GM18868 (cell line): Measurements from ENCODE around the gene SLC1A4.
"Not testable (repeated sequence)": the region's sequence is repeated elsewhere in the genome, so short reads cannot be mapped to it uniquely, and the experiment has no call there.

ENCODE experiments used
- ATAC-seq: cut with Tn5 transposase; IDR thresholded peaks from one replicate; pipeline ENCODE4 v1.9.1; 2021; ENCODE audit warnings: mild to moderate bottlenecking, moderate library complexity; ENCODE audit not compliant: unreplicated experiment

The SLC1A4 gene

DNA sequence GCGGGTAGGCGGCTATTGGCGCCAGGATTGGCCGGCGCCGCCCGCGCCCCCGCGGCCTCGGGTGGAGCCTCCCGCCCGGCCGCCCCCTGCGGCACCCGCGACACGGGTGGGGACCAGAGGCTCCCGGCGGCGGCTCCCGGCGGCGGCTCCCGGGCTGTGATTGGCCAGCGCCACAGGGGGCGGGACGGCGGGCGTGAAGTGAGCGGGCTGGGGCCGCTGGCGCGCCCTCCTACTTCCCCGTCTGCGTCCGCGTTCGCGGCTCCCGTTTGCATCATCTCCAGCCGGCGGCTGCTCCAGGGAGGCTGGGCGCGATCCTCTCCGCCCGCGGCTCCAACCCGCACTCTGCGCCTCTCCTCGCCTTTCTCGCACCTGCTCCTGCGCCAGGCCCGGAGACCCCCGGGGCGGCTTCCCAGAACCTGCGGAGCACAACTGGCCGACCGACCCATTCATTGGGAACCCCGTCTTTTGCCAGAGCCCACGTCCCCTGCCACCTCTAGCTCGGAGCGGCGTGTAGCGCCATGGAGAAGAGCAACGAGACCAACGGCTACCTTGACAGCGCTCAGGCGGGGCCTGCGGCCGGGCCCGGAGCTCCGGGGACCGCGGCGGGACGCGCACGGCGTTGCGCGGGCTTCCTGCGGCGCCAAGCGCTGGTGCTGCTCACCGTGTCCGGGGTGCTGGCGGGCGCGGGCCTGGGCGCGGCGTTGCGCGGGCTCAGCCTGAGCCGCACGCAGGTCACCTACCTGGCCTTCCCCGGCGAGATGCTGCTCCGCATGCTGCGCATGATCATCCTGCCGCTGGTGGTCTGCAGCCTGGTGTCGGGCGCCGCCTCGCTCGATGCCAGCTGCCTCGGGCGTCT lies at the start of gene SLC1A4:
Gene SLC1A4 (plus strand): TSS at position 274 of the 856 bp plus-strand sequence. CDS start 245 bp downstream, at position 519.
- peak; percentile 78 for ATAC-seq

DNA sequence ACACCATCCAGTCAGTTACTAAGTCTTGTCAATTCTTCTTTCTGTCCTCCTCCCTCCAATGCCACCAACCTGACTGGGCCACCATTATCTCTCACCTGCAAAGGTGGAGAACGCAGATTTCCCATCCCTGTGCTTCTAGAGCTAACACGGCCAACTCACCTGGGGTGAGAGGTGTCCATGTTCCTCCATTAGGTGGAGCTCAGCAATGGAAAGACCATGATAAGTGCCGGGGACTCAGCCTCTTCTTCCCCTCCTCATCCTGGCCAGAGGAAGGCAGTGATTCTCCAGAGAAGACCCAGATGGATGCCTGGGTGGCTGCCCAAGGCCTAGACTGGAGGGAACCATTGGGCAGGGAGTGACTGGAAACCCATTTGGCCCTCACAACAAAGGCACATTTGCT lies 48.1 kb upstream of the SLC1A4 start:
- no peak for ATAC-seq

DNA sequence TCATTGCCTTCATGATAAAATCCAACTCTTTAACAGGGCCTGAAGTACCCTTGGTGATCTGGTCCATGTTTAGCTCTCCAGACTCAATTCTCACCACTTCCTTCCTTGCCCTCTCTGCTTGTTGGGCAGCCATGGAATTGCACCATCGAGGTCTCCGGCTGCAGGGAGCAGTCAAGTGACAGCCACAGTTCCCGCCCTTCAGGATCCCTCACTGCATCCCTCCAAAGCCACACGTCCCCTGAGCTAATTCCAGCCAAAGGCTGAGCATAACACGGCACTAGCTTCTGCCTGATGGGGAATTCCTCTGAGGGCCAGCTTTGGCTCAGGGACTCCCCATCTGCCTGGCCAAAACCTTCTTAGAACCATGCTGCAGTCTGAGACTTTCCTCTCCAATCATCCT lies 47.4 kb upstream of the SLC1A4 start:
- no peak for ATAC-seq

DNA sequence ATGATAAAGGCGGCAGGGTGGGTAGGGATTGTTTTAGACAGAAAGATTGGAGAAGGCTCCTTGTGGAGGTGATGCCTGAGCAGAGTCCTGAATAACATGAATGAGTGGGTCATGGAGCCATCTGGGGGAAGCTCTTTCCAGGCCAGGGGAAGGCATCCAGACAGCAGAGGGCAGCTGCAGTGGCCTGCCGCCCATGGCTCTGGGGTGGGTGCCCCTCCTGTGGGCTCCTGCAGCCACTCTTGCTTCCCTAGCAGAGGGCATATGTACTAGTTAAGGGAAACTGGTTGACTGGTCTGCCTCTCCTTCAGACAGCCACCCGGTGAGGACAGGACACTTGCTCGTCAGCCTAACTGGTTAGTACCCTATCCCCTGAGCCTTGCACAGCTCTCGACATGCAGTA lies 46.5 kb upstream of the SLC1A4 start:
- no peak for ATAC-seq

DNA sequence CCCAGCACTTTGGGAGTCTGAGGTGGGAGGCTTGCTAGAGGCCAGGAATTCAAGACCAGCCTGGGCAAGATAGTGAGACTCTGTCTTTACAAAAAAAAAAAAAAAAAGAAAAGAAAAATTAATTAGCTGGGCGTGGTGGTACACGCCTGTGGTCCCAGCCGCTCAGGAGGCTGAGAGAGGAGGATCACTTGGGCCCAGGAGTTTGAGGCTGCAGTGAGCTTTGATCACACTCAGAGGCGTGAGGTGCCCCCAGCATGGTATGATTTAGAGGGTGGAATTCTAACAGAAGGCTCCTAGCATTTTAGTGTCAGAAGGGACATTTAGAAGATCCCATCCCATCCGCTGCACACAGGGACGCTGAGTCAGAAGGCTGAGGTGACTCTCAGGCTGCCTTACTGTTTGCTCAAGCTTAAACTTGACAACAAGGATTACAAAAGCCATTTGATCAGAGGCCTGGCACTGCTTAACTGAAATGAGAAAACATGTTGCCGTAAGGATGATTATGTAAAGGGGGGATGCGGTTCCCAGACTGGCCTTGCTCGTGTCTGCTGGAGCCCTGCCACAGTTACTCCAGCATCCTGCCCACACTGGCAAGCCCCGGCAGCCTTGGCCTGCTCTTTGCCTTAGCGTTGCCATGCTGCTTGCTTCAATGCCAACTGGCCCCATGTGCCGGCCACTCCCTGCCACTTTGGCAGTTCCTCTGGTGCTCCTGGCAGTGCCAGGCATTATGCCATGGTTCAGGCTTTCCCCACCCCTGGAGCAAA lies 45.6 kb upstream of the SLC1A4 start:
- ATAC-seq: no peak

DNA sequence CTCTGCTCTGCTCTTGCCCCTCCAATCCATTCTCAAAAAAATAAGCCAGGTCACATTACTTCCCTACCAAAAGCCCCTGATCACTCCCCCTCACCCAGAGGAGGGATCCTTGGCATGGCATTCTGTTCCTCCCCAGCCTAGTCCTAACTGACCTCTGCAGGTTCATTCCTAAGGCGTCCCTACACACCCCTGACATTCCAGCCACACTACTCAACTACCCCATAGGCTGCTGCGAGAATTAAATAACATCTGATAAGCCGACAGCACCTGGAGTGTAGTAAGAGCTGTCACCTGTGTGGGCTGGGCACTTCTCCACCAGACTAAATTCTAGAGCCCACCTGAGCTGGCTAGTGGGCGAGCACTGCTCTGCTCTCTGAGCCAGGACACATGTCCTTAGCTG lies 44.7 kb upstream of the SLC1A4 start:
- ATAC-seq: no peak

DNA sequence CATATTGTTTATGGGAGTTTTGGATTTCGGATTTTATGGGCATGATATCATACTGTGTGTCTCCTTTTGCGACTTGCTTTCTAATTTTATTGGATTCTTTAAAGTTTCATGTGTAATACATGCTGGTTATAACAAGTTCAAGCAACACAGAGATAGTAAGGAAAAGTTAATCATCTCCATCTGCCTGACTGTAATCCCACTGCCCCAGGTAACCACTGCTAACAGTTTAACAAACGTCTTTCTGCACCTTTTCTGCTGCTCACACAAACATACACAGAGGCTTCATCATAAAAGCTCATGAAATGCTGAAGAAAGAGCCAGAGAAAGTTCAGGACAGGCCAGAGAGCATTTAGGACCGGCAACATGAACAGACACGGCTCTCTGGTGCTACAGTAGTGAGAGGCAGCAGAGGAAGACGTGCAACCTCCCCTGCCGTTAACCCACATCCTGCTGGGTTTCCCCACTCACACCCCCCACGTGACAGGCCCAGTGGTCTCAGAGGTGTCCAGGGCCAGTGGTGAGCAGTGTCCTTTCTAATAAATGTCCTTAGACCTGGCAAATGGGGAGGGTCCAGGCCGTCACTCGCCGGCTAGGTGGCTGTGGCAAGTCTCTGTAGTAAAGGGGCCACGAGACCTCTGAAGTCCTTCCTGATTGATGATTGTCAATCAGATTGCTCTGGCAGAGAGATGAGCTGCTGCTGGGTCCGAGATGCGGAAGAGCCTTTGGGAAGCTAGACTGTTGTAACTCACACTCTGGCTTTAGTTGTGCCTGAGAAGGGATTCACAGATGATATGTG lies 43.0 kb upstream of the SLC1A4 start:
- peak; percentile 91 for ATAC-seq

DNA sequence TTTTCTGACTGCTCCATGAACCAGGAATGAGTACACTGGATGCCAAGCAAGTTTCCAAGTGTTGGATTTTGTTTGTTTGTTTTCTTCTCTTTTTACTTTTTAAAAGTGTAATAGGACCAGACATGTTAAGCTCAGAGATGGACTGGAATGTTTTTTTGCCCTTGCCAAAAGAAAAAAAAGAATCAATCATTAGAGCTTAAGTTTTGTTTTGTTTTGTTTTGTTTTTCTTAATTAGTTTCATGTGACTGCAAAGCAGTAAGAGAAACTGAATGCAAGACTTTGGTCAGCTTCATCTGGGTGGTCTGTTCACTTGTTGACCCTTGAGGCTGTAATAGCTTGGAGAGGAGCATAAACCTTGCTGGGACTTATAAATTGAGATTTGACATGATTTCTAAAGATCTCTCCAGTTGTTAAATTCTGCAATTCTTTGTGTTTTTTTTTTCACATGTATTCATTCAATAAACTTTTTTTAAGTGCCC lies 42.4 kb upstream of the SLC1A4 start:
- no peak for ATAC-seq

DNA sequence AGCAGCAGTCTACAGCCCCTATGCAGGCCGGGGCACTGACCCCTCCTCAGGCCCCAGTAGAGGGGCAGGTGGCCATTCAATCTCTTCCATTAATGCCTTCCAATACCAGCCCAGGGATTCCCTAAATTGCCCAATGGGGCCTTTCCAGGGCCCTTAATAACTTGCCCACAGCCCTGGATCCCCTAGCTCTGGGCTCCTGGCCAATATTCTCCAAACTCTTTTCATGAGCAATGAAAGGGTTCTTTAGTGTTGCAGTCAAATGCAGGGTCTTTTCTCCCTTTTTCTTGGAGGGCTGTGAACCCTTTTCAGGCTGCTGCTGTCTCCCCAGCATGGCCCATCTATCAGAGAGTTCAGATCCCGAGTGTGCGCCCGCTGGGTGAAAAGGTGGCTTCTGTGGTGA lies 41.3 kb upstream of the SLC1A4 start:
- ATAC-seq: no peak

DNA sequence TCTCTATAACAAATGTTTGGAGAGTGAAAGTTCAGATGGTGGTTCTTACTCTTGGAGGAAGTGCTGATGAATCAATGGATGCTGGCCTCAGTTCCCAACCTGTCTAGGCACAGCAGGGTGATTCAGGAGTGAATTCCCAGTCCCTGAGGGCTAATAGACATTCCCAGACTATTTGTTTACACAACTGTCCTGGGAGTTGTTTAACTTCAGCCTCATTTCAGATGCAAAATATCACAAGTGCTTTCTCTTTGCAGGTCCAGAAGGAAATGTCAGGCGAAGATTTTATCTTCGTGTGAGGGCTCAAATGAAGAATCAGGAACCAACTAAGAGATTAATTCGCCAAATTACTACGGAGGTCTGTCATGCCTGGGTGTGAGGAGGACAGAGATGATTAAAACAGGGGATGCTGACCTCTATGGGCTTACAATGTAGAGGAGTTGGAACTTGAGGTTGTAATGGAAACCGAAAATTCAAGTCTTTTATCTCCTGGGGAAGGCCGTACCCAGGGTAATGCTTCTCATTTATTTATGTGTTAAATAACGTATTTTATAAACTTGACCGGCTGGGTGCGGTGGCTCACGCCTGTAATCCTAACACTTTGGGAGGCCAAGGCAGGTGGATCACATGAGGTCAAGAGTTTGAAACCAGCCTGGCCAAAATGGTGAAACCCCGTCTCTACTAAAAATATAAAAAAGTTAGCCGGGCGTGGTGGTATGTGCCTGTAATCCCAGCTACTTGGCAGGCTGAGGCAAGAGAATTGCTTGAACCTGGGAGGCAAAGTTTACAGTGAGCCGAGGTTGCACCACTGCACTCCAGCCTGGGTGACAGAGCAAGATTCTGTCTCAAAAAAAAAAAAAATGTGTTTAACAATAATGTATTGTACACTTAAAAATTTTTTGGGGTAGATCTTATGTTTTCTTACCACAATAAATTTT lies 38.7 kb upstream of the SLC1A4 start:
- ATAC-seq: no peak

DNA sequence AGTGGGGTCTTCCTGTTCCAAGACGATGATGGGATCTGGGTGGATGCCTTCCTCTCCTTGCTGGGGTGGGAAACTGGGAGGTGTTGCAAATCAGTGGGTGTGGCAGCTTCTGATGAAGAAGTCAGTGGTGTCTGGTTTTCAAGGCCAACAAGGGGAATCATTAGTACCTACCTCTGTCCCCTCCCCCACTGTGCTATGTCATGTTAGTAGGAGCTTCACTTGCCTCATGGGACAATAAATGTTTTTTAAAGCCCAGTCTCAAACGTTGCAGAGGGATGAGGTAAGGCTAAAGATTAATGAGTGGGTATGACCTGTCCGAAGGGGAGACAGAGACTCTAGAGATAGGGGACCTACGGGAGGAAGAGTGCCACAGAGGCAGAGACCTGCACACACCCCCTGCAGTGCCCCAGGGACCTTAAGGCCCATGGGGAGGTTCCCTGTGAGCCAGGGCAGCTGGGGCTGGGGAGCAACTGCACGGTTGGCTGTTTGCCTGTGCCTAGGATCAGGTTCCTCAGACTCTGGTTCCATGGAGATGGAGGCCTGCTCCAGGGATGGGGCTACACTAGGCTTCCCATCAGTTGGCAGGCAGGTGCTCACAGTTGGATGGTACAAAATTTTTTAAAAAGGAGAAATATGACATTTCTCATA lies 37.8 kb upstream of the SLC1A4 start:
- no peak for ATAC-seq

DNA sequence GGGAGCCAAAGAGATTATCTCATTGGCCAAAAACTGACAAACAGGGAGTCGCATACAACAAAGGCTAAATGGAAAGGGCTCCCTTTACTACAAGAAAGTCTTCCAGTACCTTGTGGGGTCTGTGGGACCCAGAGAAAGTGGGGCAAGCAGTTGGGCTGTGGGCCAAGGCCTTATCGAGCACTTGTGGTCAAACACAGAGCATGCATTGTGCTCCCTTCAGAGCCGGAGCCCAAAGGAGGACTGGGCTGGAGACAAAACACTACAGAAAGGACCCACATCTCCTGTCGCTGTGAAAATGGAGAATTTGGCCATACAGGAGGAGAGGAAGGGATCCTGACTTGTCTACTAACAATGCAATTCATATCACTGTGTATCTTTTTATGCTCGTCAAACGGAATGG lies 37.1 kb upstream of the SLC1A4 start:
- ATAC-seq: no peak

DNA sequence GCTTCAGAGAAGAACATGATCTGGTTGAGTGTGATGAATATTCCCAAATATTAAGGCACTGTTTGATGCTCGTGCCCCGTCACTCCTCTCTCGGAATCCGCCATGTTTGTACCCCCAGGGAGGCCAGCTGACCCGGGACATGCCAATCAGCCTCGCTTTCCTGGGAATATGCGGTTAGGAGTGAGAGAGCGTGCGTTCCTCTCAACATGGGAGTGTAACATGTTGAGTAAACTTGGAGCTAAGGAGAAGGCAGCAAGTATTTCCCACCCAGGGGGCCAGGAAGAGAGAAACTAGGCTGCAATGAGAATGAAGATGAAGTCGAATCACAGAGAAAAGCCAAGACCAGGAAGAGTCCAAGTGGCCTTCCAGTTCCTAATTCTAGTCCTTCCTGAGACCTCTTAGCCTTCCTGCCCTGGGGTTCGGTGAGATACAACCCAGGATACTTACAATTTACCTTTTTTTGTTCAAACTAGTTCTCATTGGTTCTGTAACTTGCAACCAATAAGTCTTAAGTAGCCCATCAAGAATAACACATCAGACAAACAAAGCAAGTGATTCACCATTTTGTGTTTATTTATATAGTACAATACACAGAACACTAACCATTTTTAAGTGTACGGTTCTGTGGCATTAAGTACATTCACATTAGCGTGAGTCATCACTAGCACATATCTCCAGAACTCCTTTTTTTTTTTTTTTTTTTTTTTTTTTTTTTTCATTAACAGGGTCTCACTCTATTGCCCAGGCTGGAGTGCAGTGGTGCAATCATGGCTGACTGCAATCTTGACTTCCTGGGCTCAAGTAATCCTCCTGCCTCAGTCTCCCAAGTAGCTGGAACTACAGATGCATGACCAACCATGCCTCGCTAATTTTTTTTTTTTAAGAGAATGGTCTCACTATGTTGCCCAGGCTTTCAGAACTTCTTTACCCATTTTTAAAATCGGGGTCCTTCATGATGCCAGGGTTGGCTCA lies 36.4 kb upstream of the SLC1A4 start:
- no peak for ATAC-seq

DNA sequence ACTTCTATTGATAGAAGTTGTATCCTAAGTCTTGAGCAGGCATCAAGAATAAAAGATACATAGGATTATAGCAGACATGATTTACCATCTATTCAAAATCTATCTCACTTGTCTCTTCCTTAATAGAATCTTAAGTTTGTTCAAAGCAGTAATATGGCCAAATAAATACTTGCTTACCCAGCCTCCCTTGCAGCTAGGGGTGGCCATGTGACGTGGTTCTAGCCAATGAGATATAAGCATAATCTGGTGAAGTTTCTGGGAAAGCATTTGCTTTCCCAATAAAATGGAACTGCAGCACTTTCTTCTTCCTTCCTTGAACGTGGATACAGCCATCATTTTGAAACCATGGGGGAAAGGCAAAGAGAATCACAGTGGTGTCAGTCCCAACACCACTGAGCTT lies 33.7 kb upstream of the SLC1A4 start:
- no peak for ATAC-seq

DNA sequence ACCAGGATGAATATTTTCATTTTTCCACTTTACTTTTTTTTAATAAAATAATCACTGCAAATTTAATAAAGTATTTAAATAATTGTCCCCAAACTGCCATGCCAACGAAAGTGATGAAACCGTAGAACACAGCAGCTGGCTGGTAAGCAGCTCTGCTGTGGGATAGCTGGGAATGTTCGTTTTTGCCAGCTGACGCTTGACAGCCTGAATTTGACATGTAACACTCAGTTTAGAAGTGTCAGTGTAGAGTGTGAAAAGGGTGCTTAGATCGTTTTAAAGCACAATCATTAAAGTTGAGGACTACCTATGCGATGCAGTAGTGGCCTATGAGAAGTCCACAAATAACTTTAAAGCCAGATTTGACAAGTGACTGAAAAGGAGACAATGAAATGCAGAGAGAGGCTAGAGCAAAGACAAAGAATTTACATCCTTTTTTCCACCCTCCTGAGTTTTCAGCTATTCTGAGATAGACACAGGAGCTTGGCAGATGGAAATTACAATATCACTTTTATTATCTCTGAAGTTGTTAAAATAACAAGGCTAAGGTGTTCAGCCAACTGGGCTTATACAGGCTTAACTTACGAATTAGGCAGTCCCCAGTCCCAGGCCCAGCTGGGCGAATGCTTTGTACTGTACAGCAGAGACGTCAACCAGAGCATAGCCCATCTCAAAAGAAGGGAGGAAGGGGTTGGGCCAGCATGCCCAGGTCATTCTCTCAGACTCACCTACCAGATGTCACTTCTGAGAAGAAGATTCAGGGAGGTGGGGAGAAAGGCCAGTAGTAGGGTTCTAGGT lies 31.9 kb upstream of the SLC1A4 start:
- no peak for ATAC-seq

DNA sequence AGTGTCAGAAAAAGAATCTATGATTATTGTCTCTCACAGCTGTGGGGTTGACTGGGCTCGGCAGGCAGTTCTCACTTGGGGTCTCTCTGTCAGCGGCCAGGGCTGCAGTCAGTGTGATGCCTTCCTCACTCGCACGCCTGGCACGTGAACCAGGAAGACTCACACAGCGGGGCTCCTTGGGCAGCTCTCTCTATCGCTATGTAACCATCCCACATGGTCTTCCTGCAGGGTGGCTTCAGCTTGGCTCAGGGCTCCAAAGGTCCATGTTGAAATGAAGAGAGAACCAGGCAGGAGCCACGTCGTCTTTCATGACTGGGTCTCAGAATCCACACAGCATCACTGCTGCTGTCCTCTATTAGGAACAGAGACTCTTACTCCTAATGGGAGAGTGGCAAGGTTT lies 30.6 kb upstream of the SLC1A4 start:
- no peak for ATAC-seq

DNA sequence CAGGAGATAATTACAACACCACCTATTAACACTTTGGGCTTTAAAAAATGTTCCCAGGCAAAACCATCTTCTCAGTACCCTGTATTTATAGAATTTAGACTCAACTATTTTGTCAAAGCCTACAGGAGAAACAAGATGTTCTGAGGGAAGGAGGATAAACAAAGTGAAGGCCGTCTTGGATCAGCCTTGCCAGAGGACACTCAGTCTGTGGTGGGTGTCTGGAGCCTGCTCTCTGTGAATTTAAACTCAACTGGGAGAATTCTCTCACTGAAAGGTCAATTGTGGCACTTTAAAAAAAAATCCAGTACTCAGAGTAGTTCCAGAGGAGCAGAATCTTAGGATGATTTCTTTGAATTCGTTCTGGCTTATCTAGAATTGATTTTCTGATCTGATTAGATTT lies 28.4 kb upstream of the SLC1A4 start:
- ATAC-seq: no peak

DNA sequence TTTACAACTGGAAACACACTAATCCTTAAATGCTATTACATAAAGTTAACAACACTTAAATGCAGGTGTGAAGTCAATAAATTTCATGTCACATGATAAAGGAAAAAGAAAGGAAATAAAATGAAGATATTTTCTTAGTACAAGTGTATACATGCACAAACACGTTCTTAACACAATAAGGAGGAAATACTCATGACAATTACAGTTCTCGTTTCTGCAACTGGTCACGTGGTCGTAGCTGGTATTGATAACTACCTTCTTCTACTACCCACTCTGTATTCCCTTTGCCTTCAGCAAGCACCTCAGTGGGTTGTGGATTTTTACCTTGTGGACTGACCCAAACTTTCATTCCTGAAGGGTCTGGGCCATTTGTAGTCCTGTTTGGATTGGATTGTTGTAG lies 26.1 kb upstream of the SLC1A4 start:
- ATAC-seq: not testable (repeated sequence)
